Activated CD8-positive, alpha-beta memory T cell treated with anti-CD3 and anti-CD28 coated beads, Interleukin-2, amount 50 U/mL, for 24 hours (primary cell): Measurements from ENCODE around the gene PLXNB3.

ENCODE experiments used
- DNase-seq: peaks from one replicate; pipeline ENCODE4 v3.0.0-alpha.2; 2020; ENCODE audit errors: extremely low read depth

Gene PLXNB3

DNA sequence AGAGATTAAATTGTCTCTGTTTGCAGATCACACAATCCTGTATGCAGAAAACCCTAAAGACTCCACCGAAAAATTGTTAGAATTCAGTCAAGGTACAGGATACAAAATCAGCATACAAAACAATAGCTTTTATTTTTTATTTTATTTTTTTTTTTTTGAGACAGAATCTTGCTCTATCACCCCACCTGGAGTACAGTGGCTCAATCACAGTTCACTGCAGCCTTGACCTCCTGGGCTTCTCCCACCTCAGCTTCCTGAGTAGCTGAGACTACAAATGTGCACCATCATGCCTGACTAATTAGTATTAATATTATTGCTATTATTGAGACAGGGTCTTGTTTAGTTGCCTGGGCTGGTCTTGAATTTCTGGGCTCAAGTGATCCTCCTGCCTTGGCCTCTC is 8.9 kb upstream of the PLXNB3 start:
- no peak for DNase-seq

DNA sequence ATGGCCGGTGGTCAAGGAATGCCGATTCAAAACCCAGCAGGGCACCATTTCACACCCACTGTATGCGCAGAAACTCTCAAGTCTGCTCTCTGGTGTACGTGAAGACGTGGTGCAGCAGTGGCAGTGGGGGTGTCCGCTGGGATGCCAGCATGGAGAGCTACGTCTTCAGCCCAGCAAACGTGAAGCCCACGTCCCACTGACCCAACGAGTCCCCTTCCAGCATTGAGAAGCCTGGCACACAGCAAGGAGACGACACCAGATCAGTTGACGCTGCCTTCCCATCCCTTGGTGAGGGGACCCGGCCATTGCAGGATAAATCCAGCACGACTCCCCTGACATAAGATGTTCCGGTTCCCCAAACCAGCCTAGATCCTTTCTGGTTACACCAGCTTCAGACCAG is 2.2 kb upstream of the PLXNB3 start:
- DNase-seq = no peak

DNA sequence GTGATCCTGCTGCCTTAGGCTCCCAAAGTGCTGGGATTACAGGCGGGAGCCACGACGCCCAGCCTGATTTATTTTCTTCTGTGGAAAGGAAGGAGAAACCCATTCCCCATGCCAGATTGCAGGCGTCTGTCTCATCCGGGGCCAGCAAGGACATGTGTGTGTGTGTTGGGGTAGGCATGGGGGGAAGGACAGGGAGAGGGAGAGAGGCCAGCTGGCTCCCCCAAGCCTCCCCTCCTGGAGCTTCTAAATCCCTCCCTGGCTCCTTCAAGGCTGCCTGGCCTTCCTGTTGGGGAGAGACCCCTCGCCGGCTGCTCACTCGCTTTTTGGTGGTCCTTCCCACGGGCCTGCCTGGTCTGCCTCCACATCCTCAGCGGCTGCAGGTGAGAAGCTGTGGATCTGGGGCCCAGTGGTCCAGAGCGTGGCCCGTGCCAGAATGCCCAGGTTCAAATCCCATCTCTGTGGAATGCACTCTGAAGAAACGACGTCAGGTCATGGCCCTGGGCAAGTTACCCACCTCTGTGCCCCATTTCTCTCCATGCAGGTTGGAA is 1.3 kb upstream of the PLXNB3 start:
- no peak for DNase-seq

DNA sequence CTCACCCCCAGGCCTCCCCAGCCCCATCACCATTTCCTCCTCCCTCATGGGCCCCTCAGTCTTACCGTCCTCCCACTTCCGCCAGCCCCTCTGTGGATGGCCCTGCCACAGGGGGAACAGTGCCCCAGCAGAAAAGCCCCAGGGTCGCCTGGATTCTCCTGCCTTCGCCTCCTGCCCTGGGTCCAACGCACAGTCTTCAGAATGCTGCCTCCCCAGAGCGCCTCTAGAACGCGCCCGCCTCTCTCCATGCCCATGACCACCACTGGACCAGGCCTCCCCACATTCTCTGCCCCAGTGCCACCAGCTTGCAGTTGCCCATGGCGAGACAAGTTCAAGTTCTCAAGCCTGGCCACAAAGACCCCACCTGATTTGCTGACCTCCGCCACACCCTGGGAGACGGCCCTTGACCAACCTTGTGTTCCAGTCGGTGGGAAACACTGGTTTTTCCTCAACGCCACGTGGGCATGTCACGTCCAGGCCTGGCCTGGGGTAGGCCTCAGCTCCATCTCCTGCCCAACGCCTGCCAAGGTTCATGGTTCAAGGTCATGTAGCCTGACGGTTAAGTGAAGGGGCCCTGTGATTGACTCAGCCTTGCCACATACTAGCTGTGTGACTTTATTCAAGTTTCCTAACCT is 634 bp upstream of the PLXNB3 start:
- no peak for DNase-seq

DNA sequence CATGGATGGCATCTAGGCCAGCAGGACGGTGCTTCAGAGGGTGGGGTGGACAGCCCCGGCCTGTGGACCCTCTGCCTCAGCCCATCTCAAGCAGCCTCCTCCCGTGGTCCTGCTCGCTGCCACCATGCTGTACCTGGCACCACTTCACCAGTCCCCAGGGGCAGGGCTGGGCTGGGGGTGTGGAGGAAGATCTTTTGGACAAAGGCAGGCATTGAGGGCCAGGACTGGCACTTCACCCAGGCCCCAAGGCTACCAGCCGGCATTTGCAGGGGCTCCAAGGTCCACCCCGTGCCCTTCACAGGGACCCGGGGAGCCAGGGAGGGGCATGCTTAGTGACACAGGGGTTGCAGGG is 713 bp downstream of the PLXNB3 start:
- DNase-seq = no peak

DNA sequence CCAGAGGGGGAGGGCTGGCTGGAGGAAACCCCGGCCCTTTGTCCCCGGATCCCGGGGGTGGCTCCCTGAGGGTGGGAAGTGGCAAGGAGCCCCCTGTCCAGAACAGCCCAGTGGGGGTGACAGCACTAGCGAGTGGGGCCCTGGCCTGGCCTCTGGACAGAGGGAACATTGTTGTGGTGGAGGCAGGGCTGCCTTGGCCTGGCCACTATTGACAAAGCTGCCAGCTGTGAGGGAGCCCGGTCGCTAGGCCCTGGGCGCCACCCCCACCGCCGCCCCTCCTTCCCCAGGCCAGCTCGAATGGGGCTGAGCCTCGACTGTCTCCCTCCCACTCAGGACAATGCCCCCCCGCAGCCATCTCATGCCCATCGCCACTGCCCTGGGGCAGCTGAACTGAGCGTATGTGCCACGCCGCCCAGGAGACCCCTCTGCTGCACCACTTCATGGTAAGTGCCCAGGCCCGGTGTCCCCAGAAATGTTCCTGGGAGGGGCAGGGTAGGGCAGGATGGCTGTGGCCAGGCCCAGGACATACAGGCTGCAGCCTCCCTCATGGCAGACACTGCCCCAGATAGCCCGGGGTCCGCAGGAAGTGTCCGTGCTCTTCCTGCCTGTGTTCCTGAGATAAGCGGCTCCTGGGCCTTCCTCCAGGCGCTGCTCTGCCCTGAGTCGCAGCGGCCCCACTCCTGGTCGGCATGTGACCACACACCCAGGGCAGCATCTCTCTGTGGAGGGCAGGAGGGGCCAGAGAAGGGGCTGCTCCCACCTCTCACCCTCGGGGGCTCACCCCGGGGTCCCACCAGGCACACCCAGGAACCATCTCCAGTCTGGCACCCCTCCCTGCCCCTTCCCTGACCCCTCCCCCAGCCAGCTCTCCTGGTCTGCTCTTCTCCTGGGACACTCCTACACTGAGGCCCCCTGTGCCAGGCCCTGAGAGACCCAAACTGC is 1.4 kb downstream of the PLXNB3 start:
- no peak for DNase-seq

DNA sequence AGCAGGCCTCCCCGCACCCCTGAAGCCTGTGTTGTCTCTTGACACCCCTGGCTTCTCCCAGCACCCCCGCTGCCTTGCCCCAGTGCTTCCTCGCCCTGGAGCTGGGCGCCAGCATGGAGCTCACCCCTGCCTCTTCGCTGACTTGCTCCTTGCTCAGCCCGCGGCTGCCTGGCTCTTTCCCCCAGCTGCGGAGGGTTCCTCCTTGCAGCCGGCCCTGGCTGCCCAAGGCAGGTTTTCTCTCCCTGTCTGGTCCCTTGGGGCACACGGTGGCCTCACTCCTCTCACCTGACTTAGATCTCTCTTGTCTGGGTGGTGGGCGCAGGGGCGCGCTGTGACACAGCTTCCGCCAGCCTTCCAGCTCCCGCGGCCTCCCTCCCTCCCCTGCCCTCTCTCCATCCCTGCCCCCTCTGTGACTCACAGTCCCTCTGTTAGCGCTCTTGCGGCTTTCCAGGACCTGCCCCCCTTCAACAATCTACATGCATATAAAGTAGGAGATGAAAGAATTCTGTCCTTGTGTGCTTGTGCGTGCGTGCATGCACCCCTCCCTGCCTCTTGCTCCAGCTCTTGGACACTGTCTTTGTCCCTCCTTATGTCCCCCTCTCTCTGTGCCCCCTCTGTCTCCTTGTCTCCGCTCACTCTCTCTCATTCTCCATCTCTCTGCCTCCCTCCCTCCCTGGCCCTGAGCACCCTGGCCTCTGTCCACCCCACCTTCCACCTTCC is 2.2 kb downstream of the PLXNB3 start:
- peak; percentile 25 for DNase-seq

DNA sequence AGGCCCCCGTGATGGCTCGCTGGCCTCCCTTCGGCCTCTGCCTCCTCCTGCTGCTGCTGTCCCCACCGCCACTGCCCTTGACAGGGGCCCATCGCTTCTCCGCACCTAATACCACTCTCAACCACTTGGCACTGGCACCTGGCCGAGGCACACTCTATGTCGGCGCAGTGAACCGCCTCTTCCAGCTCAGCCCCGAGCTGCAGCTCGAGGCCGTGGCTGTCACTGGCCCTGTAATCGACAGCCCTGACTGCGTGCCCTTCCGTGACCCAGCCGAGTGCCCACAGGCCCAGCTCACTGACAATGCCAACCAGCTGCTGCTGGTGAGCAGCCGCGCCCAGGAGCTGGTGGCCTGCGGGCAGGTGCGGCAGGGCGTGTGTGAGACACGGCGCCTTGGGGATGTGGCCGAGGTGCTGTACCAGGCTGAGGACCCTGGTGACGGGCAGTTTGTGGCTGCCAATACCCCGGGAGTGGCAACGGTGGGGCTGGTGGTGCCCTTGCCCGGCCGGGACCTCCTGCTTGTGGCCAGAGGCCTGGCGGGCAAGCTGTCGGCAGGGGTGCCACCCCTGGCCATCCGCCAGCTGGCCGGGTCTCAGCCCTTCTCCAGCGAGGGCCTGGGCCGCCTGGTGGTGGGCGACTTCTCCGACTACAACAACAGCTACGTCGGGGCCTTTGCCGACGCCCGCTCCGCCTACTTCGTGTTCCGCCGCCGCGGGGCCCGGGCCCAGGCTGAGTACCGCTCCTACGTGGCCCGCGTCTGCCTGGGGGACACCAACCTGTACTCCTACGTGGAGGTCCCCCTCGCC is 3.0 kb downstream of the PLXNB3 start:
- no peak for DNase-seq

DNA sequence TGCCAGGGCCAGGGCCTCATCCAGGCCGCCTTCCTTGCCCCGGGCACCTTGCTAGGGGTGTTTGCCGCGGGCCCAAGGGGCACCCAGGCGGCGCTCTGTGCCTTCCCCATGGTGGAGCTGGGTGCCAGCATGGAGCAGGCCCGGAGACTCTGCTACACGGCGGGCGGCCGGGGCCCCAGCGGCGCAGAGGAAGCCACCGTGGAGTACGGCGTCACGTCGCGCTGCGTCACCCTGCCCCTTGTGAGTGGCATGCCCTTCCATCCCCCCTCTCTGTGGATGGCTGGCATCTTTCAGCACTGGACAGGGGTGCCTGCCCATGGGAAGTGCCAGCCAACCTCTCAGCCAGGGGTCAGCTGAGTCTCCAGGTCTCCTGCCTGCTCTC is 3.6 kb downstream of the PLXNB3 start:
- DNase-seq = no peak

DNA sequence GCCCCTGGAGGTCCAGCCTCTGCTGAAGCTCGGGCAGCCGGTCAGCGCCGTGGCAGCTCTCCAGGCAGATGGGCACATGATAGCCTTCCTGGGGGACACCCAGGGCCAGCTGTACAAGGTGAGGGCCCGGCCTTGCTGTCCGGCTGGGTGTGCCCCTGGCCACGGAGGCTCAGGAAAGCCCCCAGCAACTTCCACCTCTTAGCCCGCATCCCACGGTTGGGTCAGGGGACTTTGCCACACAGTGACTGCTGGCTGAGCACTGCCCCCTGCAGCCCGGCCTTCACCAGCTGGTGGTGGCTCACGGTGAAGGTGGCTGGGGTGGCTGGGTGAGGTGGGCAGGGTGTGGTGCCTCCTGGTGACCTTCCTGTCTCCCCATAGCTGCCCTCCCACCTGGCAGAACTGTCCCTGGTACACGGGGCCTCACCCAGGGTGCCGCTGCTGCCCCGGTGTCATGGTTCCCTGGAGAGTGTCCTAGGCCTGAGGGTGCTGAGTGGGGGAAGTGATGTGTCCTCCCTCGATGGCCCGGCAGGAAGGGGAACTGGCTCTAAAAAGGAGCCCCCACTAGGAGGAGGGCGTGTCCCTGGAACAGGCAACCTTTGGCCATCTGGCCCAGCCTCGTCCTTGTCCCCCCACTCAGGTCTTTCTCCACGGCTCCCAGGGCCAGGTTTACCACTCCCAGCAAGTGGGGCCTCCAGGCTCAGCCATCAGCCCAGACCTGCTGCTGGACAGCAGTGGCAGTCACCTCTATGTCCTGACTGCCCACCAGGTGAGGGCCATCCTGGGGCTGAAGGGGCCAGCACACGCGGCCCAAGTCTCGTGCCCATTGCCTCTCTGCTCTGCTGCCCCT is 4.5 kb downstream of the PLXNB3 start:
- no peak for DNase-seq

DNA sequence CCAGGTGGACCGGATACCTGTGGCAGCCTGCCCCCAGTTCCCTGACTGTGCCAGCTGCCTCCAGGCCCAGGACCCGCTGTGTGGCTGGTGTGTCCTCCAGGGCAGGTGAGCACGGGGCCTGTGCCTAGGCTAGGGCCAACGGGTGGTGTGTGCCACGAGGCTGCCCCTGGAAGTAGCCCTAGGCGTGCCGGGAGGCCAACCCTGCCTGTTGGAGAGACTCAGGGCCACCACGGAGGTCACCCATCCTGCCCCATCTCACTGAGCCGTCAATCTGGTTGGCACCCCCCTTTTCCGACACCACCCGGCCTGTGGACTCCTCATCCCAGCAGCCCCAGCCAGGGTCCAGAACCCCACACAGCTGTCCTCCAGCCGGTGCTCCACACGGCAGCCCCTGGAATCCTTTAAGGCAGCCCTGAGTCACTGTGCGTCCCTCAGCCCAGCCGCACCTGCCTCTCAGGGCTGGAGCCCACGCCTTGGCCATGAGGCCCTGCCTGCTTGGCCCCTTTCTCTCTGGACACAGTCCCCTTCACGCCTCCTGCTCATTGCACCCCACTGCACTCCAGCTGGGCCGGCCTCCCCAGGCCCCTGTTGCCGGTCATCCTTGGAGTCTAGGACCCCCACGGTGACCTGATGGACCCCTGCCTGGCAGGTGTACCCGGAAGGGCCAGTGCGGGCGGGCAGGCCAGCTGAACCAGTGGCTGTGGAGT is 5.3 kb downstream of the PLXNB3 start:
- DNase-seq = no peak

DNA sequence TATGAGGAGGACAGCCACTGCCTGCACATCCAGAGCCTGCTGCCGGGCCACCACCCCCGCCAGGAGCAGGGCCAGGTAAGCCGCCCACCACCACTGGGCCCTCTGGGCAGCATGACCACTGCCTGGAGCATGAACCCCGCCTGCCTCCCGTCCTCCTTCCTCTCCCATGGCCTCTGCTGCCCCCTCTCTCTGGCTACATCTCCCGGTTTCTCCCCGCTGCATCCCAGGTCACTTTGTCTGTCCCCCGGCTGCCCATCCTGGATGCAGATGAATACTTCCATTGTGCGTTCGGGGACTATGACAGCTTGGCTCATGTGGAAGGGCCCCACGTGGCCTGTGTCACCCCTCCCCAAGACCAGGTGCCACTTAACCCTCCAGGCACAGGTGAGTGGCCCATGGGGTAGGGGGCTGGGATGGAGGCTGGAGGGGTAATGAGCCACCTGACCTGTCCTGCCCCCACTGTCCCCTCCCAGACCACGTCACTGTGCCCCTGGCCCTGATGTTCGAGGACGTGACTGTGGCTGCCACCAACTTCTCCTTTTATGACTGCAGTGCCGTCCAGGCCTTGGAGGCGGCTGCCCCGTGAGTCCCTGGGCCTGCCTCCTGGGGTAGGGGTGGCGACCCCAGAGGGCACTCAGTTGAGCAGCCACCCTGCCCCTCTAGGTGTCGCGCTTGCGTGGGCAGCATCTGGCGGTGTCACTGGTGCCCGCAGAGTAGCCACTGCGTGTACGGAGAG is 6.0 kb downstream of the PLXNB3 start:
- no peak for DNase-seq

DNA sequence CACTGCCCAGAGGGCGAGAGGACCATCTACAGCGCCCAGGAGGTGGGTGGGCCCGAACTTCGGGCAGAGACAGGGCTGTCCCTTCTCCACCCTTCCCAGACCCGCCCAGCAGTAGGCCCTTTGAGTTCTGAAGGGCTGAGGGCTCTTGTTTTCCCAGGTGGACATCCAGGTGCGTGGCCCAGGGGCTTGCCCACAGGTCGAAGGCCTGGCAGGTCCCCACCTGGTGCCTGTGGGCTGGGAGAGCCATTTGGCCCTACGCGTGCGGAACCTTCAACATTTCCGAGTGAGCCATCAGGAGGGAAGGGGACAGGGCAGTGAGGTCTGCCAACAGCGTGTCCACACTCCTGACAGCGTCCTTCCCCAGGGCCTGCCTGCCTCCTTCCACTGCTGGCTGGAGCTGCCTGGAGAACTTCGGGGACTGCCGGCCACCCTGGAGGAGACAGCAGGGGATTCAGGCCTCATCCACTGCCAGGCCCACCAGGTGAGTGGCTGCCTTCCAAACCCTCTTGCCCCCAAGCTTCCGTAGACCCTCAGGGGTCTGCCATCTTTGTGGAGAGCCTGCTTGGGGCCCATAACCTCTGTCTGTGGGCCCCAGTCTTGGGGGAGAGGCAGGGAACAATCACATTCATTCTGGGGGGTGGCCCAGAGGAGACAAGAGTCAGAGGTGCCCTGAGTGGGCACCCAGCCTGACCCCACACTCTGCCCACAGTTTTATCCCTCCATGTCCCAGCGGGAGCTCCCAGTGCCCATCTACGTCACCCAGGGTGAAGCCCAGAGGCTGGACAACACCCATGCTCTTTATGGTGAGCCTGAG is 6.8 kb downstream of the PLXNB3 start:
- DNase-seq = no peak

DNA sequence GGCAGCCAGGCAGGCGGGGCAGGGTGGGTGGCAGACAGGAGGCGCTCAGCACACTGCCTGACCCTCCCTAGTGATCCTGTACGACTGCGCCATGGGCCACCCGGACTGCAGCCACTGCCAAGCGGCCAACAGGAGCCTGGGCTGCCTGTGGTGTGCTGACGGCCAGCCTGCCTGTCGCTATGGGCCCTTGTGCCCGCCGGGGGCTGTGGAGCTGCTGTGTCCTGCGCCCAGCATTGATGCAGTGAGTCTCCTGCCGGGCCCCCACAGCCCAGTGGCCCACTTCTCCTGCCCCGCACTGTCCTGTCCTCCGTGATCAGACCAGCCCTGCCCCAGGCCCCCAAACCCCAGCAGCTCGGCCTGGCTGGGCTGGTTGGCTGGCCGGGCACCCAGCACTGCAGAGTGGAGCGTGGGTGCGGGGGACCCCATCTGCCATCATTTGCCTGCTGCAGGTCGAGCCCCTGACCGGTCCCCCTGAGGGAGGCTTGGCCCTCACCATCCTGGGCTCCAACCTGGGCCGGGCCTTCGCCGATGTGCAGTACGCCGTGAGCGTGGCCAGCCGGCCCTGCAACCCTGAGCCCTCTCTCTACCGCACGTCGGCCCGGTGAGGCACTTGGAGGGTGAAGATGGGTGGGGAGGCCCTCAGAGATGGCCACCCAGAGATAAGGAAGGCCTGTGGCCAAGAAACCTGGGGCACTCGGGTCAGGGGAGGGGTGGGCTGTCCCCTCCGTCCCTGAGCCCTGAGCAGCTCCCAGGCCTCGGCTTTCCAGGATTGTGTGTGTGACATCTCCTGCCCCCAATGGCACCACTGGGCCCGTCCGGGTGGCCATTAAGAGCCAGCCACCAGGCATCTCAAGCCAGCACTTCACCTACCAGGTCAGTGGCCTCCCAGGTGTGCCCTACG is 7.6 kb downstream of the PLXNB3 start:
- no peak for DNase-seq

DNA sequence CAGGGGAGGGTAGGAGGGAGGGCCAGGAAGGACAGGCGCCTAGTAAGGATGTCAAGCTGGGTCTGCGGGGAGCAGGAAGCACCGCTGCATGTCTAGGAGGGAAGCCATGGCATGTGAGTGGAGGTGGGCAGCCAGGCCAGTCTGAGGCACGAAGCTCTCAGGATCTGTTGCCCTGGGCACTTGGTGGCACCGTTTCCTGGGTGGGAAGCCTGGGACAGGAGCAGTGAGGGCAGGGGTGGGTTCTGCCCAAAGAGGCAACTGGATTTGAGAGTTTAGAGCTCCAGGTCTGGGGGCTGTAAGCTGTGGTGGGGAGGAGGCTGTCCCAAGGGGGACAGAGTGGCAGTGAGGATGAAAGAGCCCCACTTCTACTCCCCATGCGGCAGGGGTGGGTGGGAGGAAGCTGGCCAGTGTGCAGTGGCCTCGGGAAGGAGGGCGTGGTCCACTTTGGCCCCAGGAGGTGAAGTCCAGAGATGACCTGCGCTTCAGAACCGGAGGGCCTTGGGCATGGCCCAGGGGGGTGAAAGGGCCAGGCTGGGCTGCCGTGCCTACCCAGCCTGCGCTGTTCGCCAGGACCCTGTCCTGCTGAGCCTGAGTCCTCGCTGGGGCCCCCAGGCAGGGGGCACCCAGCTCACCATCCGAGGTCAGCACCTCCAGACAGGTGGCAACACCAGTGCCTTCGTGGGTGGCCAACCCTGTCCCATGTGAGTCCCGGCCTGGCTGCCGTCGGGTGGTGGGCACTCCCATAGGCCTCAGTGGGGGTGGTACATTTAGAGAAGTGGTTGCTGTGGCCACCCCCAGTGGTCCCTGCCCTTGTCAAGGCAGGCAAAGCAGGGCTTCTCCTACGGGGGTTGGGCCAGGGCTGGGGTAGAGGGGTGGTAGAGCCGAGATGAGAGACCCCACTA is 8.5 kb downstream of the PLXNB3 start:
- DNase-seq = no peak

DNA sequence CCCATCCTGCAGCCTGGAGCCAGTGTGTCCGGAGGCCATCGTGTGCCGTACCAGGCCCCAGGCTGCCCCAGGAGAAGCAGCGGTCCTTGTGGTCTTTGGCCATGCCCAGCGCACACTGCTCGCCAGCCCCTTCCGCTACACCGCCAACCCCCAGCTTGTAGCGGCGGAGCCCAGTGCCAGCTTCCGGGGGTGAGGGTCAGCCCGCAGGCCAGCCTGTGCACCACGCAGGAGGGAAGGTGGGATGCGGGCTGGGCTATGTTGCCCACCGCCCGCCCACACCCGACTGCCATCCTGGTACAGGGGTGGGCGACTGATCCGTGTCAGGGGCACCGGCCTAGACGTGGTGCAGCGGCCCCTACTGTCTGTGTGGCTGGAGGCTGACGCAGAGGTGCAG is 9.2 kb downstream of the PLXNB3 start:
- DNase-seq = no peak
